Panc1 (cell line): ENCODE results near the gene BCAS3. TPM values are rescaled to one million over a fixed set of nuclear protein-coding genes. Genes with fewer than 3 reads are reported as not detected.
A peak's percentile ranks its signal among the peaks of the same experiment; 100 is the strongest.

ENCODE experiments used
- ATAC-seq: fragments of 200-7000 bp; cut with Tn5 transposase; 2 replicates; pipeline ENCODE4 v1.9.1; 2020; ENCODE audit warnings: mild to moderate bottlenecking, moderate library complexity
- BruUV-seq: library from RNA; stranded (reverse); fragments of 400-500 nt; replicated peaks from 2 replicates; lab custom pipeline; 2021; lab: Mats Ljungman, UMichigan
- CTCF ChIA-PET: fragments of 300-600 bp; sonication (Branson Sonifier 250); formaldehyde crosslinking; loops from one replicate; lab custom pipeline; 2022; ENCODE audit warnings: antibody characterized with exemption; lab: Charles Lee
- POLR2A ChIA-PET: fragments of 300-600 bp; sonication (Branson Sonifier 250); formaldehyde crosslinking; loops from one replicate; lab custom pipeline; 2022; ENCODE audit warnings: antibody characterized with exemption; lab: Charles Lee
- DNase-seq: peaks from one replicate; pipeline ENCODE4 v3.0.0-alpha.2; 2010; ENCODE audit warnings: low read depth, low spot score
- H3K27ac ChIP-seq: 2 replicates; pipeline ENCODE4 v1.5.1; 2011; ENCODE audit warnings: mild to moderate bottlenecking, low read length, inconsistent platforms
- H3K27me3 ChIP-seq: fragments of 200-500 bp; sonication (Bioruptor generic); 2 replicates; pipeline ENCODE4 v1.6.0; 2014; ENCODE audit warnings: low read length, inconsistent platforms; ENCODE audit not compliant: control insufficient read depth, insufficient read depth
- H3K36me3 ChIP-seq: fragments of 200-500 bp; sonication (Bioruptor generic); 2 replicates; pipeline ENCODE4 v1.5.1; 2014; ENCODE audit warnings: inconsistent platforms, mild to moderate bottlenecking, low read length, moderate library complexity; ENCODE audit not compliant: control insufficient read depth, insufficient read depth
- H3K4me1 ChIP-seq: 2 replicates; pipeline ENCODE4 v1.5.1; 2011; ENCODE audit warnings: inconsistent platforms, mild to moderate bottlenecking, low read length, moderate library complexity; ENCODE audit not compliant: control insufficient read depth, insufficient read depth
- H3K4me3 ChIP-seq, 2 experiments: 2 replicates each; pipeline ENCODE4 v1.5.1; 2011 to 2012; ENCODE audit warnings: low read depth in 2 of 2, low read length in 2 of 2, mild to moderate bottlenecking in 2 of 2, inconsistent platforms in 1 of 2, moderate library complexity in 1 of 2
- H3K9me3 ChIP-seq: fragments of 200-500 bp; sonication (Bioruptor generic); 2 replicates; pipeline ENCODE4 v1.5.1; 2014; ENCODE audit warnings: low read depth, mild to moderate bottlenecking, inconsistent platforms, low read length, moderate library complexity; ENCODE audit not compliant: control insufficient read depth, insufficient read depth
- CTCF ChIP-seq: fragments of 450-650 bp; IDR thresholded peaks from 2 replicates; pipeline ENCODE4 v1.5.1; 2017; ENCODE audit warnings: mild to moderate bottlenecking
- POLR2AphosphoS5 ChIP-seq: IDR thresholded peaks from 2 replicates; pipeline ENCODE4 v1.6.1; 2012; ENCODE audit warnings: mild to moderate bottlenecking, low read depth, low read length, moderate library complexity
- REST ChIP-seq, 2 experiments: IDR thresholded peaks; 2 replicates each; pipeline ENCODE4 v1.6.1; 2011 to 2012; ENCODE audit warnings: low read depth in 2 of 2, control low read depth in 1 of 2, low read length in 1 of 2, mild to moderate bottlenecking in 1 of 2, moderate library complexity in 1 of 2; ENCODE audit not compliant: insufficient read depth in 1 of 2
- SIN3A ChIP-seq: IDR thresholded peaks from 2 replicates; pipeline ENCODE4 v1.6.1; 2012; ENCODE audit warnings: low read depth, mild to moderate bottlenecking, low read length, moderate library complexity, borderline replicate concordance; ENCODE audit not compliant: insufficient read depth
- TCF7L2 ChIP-seq: IDR thresholded peaks from 2 replicates; pipeline ENCODE4 v1.6.1; 2011; ENCODE audit warnings: mild to moderate bottlenecking, low read depth, low read length, inconsistent platforms
- in situ Hi-C: cut with HindIII; loops from 2 replicates; pipeline ENCODE4 v1.10.0; 2016; ENCODE audit warnings: low sequenced_read_pairs, low pct_unique_long_range_greater_than_20kb
- intact Hi-C: fragments of 100-400 bp; cut with micrococcal nuclease; formaldehyde crosslinking; loops from one replicate; pipeline ENCODE4 v1.10.0; 2022; ENCODE audit not compliant: unreplicated experiment
- total RNA-seq: library from RNA; stranded (reverse); gene quantifications from one replicate; pipeline ENCODE4 v1.2.1, GENCODE V29; 2021; ENCODE audit not compliant: unreplicated experiment

BCAS3 gene
- total RNA-seq, 1 experiment from 2014 or later, result 9.3 TPM

GRCh38 chr17:61225178-61225882 lies 547.7 kb downstream of the BCAS3 start:
- H3K36me3 ChIP-seq, result no peaks in the 10 kb centered on the region
- H3K9me3 ChIP-seq, result no peaks in the 10 kb centered on the region
- ChIA-PET CTCF (no interaction called here), POLR2A (no interaction called here)
- intact Hi-C loops (no loop called here), in situ Hi-C loops (no loop called here)
- H3K4me3 ChIP-seq, result no peak overlapping the region
- ATAC-seq (no peak), DNase-seq (no peak)
- H3K27me3 ChIP-seq, result no peaks in the 10 kb centered on the region
- no TSS peak for BruUV-seq
- no peaks in the 10 kb centered on the region for H3K4me1 ChIP-seq
- TF ChIP-seq POLR2AphosphoS5 (no peak), SIN3A (no peak), REST (IDR thresholded peaks at IDR 0.05; ENCODE audit: insufficient read depth in 1 of 2, low read depth in 2 of 2, low read length in 1 of 2) (no peak), TCF7L2 (no peak), CTCF (no peak)
- peak overlapping the region; percentile 40; the same call in 1 of the 2 replicates for H3K27ac ChIP-seq

- BruUV-seq, result no TSS peak
- no peak overlapping the region for H3K4me3 ChIP-seq
- ChIA-PET POLR2A (no interaction called here), CTCF (no interaction called here)
- TF ChIP-seq REST (IDR thresholded peaks at IDR 0.05; ENCODE audit: insufficient read depth in 1 of 2, low read depth in 2 of 2, low read length in 1 of 2), result no peak
- TF ChIP-seq TCF7L2, result no peak
- no peak for TF ChIP-seq CTCF
- no peak for TF ChIP-seq SIN3A
- no peak for TF ChIP-seq POLR2AphosphoS5
- no peaks in the 10 kb centered on the region for H3K27me3 ChIP-seq
- H3K4me1 ChIP-seq, result no peaks in the 10 kb centered on the region
- DNase-seq (no peak), ATAC-seq (no peak)
- intact Hi-C loops, result no loop called here
- no peaks in the 10 kb centered on the region for H3K36me3 ChIP-seq
- in situ Hi-C loops, result no loop called here
- no peaks in the 10 kb centered on the region for H3K9me3 ChIP-seq
- peak overlapping the region; percentile 52; the same call in 1 of the 2 replicates for H3K27ac ChIP-seq
Measured at GRCh38 chr17:61227866-61228265, 550.2 kb downstream of the BCAS3 start.
